ENCODE data around the gene KYAT1.

Gene KYAT1

GRCh38 chr9:128906741-128907140 lies 25.0 kb upstream of the KYAT1 start:
- DNase-seq, result no peak

- DNase-seq, result no peak
Observed at GRCh38 chr9:128905964-128906363, 24.2 kb upstream of the KYAT1 start.

- DNase-seq, result no peak
Observed at GRCh38 chr9:128903871-128904620, 22.3 kb upstream of the KYAT1 start.

GRCh38 chr9:128903079-128903461 lies 21.3 kb upstream of the KYAT1 start:
- DNase-seq, result no peak

- no peak for DNase-seq
Observed at GRCh38 chr9:128902351-128903078, 20.8 kb upstream of the KYAT1 start.

GRCh38 chr9:128901822-128902221 lies 20.1 kb upstream of the KYAT1 start:
- no peak for DNase-seq

- no peak for DNase-seq
Observed at GRCh38 chr9:128901379-128901778, 19.6 kb upstream of the KYAT1 start.

- DNase-seq, result no peak
Observed at GRCh38 chr9:128899566-128900322, 18.0 kb upstream of the KYAT1 start.

GRCh38 chr9:128898845-128899565 lies 17.3 kb upstream of the KYAT1 start:
- no peak for DNase-seq

GRCh38 chr9:128898382-128898781 lies 16.6 kb upstream of the KYAT1 start:
- no peak for DNase-seq

- no peak for DNase-seq
Observed at GRCh38 chr9:128895556-128895955, 13.8 kb upstream of the KYAT1 start.

GRCh38 chr9:128894764-128895163 lies 13.0 kb upstream of the KYAT1 start:
- DNase-seq, result no peak

- DNase-seq, result no peak
Observed at GRCh38 chr9:128893354-128893753, 11.6 kb upstream of the KYAT1 start.

- DNase-seq, result no peak
Observed at GRCh38 chr9:128892221-128892921, 10.6 kb upstream of the KYAT1 start.

- DNase-seq, result no peak
Observed at GRCh38 chr9:128891321-128892220, 9.8 kb upstream of the KYAT1 start.

- DNase-seq, result no peak
Observed at GRCh38 chr9:128887914-128888350, 6.2 kb upstream of the KYAT1 start.

- DNase-seq, result no peak
Observed at GRCh38 chr9:128887049-128887448, 5.3 kb upstream of the KYAT1 start.

GRCh38 chr9:128886211-128886891 lies 4.6 kb upstream of the KYAT1 start:
- no peak for DNase-seq

GRCh38 chr9:128885798-128886197 lies 4.0 kb upstream of the KYAT1 start:
- DNase-seq, result no peak

- no peak for DNase-seq
Observed at GRCh38 chr9:128885376-128885775, 3.6 kb upstream of the KYAT1 start.

GRCh38 chr9:128884164-128884563 lies 2.4 kb upstream of the KYAT1 start:
- DNase-seq, result no peak

Data from cortex of kidney (tissue), 1 donor.